K562 (cell line): ENCODE data around the gene BCO2. TPM values are rescaled to one million over a fixed set of nuclear protein-coding genes. Genes with fewer than 3 reads are reported as not detected.

Experiments
- AFF4 ChIP-seq: sonication (generic); formaldehyde crosslinking; IDR thresholded peaks from 2 replicates; pipeline ENCODE4 v1.8.0; 2023; ENCODE audit warnings: mild to moderate bottlenecking, missing genetic modification reagents
- CREB3 ChIP-seq: fragments of 450-650 bp; conservative IDR thresholded peaks from 2 replicates; pipeline ENCODE4 v1.6.1; 2016; ENCODE audit warnings: missing genetic modification characterization, low read depth, mild to moderate bottlenecking, missing compliant biosample characterization, moderate library complexity
- DNMT1 ChIP-seq: fragments of 450-650 bp; IDR thresholded peaks from 2 replicates; pipeline ENCODE4 v1.6.1; 2016; ENCODE audit warnings: antibody characterized with exemption, mild to moderate bottlenecking
- HDAC8 ChIP-seq: fragments of 450-650 bp; IDR thresholded peaks from 2 replicates; pipeline ENCODE4 v1.6.1; 2016; ENCODE audit warnings: mild to moderate bottlenecking, missing genetic modification characterization, moderate library complexity, missing compliant biosample characterization
- MLX ChIP-seq, 2 experiments: fragments of 450-650 bp in 1 of 2; sonication (generic) in 1 of 2; formaldehyde crosslinking; conservative IDR thresholded peaks; 2 replicates each; pipeline versions ENCODE4 v1.4.0 to v1.8.1; 2020 to 2022; ENCODE audit warnings: mild to moderate bottlenecking in 1 of 2, missing genetic modification reagents in 1 of 2
- NR0B1 ChIP-seq: fragments of 450-650 bp; IDR thresholded peaks from one replicate; pipeline ENCODE4 v1.6.1; 2018; ENCODE audit warnings: mild to moderate bottlenecking, moderate library complexity; ENCODE audit not compliant: partially characterized antibody
- POLR2A ChIP-seq: fragments of 450-650 bp; conservative IDR thresholded peaks from 2 replicates; pipeline ENCODE4 v1.6.1; 2016
- SNIP1 ChIP-seq: fragments of 450-650 bp; IDR thresholded peaks from 2 replicates; pipeline ENCODE4 v1.7.1; 2017; ENCODE audit warnings: low read depth, mild to moderate bottlenecking
- TGIF2 ChIP-seq: sonication (generic); formaldehyde crosslinking; IDR thresholded peaks from 2 replicates; pipeline ENCODE4 v1.8.1; 2022; ENCODE audit warnings: mild to moderate bottlenecking, missing genetic modification reagents, moderate library complexity
- ZNF449 ChIP-seq: fragments of 250-450 bp; sonication (Bioruptor Pico); IDR thresholded peaks from 2 replicates; pipeline ENCODE4 v1.8.0; 2022; ENCODE audit warnings: moderate library complexity, mild to moderate bottlenecking, inconsistent platforms
- ZNF644 ChIP-seq: fragments of 200-800 bp; sonication (Bioruptor generic); IDR thresholded peaks from 2 replicates; pipeline ENCODE4 v1.6.1; 2016; ENCODE audit warnings: low read depth, missing genetic modification characterization, missing compliant biosample characterization
- polyA plus RNA-seq, 8 experiments: library from polyadenylated mRNA; depleted of rRNA in 4 of 8; stranded (reverse) in 5 of 8; unstranded in 3 of 8; fragments of >200 nt; fragmentation: Nextera tagmentation in 2 of 8; fragmentation: Illumina TruSeq in 1 of 8; extraction: Ambion mirVana in 2 of 8; extraction: Trizol in 1 of 8; gene quantifications; 2 replicates each; pipeline versions ENCODE4 v1.2.1 to v1.2.3, GENCODE V29; 2011 to 2014; ENCODE audit warnings: inconsistent platforms in 1 of 8, missing spikeins in 1 of 8
- total RNA-seq, 7 experiments: library from RNA; depleted of rRNA in 6 of 7; stranded (reverse); fragments of >200 nt in 6 of 7; fragmentation: Illumina TruSeq in 2 of 7; extraction: Trizol in 2 of 7; gene quantifications; 2 replicates each; pipeline versions ENCODE4 v1.2.1 to v1.2.3, GENCODE V29; 2011 to 2021; ENCODE audit warnings: low replicate concordance in 1 of 7

Gene BCO2
- total and polyA plus RNA-seq, 9 of the 15 experiments (the other 6 are each of a cell fraction or from before 2014, with no cell fraction given) = 0.21 to 1.0 (median 0.47) TPM; not detected in 1

GRCh38 chr11:112134473-112134872 is 40.8 kb upstream of the BCO2 start (continued):
- no peak for TF ChIP-seq ZNF449 (CRISPR knock-in tag)
- no peak for TF ChIP-seq NR0B1
- no peak for TF ChIP-seq POLR2A
- TF ChIP-seq HDAC8 (tag) = no peak
- TF ChIP-seq AFF4 (CRISPR knock-in tag) = no peak
- no peak for TF ChIP-seq CREB3 (tag)
- no peak for TF ChIP-seq DNMT1
- TF ChIP-seq TGIF2 = no peak
- no peak for TF ChIP-seq SNIP1
- TF ChIP-seq MLX (CRISPR knock-in tag; conservative IDR thresholded peaks at IDR 0.05) = no peak
- no peak for TF ChIP-seq ZNF644 (tag)
